HG03432 (cell line): ENCODE measurements around the gene WBP4.
"Not testable (repeated sequence)": the region's sequence is repeated elsewhere in the genome, so short reads cannot be mapped to it uniquely, and the experiment has no call there.

Experiments
- ATAC-seq: cut with Tn5 transposase; IDR thresholded peaks from one replicate; pipeline ENCODE4 v1.9.1; 2021; ENCODE audit warnings: mild to moderate bottlenecking, moderate library complexity; ENCODE audit not compliant: unreplicated experiment

The WBP4 gene

GRCh38 chr13:41042419-41042818, 18.9 kb upstream of the WBP4 start:
- ATAC-seq: not testable (repeated sequence)

- no peak for ATAC-seq
Measured at GRCh38 chr13:41048640-41049039, 12.7 kb upstream of the WBP4 start.

DNA sequence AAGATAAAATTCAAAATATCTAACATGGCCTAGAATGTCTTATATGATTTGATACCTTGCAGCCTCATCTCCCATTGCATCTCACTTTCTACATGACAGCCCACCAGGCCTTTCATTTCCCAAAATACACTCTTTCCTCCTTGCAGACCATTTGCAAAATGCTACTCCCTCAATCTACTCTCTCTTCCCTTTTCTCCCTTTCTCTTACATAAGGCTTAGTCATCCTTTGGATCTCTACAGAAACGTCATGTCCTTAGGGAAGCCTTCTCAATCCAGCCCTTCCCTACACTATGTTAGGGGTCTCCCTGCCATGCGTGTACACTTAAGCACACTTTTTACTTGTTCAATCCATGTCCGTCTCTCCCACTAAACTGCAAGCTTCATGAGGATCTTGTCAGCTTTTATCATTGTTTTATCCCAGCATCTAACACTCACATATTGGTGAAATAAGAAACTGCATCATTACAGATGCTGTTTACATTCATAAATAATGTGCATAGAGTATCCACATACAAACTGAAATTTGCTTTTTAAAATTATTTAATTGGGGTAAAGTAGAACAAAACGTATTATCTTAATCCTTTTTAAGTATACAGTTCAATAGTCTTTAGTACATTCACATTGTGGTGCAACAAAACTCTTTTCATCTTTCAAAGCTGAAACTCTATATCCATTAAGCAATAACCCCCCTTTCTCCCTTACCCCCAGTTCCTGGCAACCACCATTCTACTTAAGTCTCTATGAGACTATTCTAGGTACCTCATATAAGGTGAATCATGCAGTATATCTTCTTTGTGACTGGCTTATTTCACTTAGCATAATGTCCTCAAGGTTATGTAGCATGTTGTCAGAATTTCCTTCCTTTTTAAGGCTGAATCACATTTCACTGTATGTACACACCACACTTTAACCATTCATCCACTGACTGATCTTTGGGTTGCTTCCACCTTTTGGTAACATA, 11.5 kb upstream of the WBP4 start:
- no peak for ATAC-seq

DNA sequence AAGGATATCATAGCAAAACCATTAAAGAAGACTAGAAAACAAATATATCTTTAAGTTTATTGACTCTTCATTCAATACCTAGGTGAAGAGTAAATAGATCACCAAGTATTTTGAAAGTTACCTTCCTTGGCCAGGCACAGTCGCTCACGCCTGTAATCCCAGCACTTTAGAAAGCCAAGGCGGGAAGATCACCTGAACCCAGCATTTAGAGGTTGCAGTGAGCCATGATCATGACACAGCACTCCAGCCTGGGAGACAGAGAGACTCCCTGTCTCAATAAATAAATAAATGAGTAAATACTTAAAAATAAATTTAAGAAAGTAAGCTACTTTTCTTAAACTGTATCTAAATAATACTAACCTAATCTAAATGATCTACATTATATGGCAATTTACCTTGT, 8.9 kb upstream of the WBP4 start:
- ATAC-seq: no peak

GRCh38 chr13:41053384-41053826, 7.9 kb upstream of the WBP4 start:
- peak; percentile 77 for ATAC-seq

DNA sequence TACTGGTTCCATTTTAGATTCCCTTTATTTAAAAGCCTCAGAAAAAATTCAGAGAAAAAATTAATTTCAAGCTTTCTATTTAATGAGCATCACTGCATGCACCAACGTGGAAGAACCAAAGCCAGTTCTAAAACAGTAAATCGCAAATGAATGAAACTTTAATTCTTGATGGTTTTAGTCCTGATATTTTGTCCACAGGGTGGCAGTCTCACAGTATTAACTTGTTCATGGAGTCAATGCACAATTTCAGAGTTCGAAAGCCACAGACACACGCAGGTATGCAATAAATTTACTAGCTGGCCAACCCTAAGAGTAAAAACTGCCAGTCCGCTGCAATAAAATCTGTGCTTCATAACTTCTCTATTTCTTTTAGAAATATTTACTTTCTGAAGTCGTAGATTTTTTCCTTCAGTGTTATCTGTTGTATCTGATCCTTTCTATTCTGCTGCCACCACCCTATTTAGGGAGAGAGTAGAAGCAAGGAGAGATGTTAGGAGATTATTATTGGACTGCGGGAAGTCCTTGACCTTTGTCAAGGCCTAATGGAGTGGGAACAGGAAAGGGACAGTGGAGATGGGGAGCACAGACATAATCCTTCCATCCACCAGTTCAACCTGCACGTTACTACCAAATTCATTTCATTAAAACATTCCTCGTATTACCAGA, 7.0 kb upstream of the WBP4 start:
- ATAC-seq: peak; percentile 46

GRCh38 chr13:41054919-41055619, 6.2 kb upstream of the WBP4 start:
- ATAC-seq: no peak

GRCh38 chr13:41056194-41056593, 5.1 kb upstream of the WBP4 start:
- ATAC-seq: no peak

GRCh38 chr13:41056826-41057711, 4.2 kb upstream of the WBP4 start:
- no peak for ATAC-seq

DNA sequence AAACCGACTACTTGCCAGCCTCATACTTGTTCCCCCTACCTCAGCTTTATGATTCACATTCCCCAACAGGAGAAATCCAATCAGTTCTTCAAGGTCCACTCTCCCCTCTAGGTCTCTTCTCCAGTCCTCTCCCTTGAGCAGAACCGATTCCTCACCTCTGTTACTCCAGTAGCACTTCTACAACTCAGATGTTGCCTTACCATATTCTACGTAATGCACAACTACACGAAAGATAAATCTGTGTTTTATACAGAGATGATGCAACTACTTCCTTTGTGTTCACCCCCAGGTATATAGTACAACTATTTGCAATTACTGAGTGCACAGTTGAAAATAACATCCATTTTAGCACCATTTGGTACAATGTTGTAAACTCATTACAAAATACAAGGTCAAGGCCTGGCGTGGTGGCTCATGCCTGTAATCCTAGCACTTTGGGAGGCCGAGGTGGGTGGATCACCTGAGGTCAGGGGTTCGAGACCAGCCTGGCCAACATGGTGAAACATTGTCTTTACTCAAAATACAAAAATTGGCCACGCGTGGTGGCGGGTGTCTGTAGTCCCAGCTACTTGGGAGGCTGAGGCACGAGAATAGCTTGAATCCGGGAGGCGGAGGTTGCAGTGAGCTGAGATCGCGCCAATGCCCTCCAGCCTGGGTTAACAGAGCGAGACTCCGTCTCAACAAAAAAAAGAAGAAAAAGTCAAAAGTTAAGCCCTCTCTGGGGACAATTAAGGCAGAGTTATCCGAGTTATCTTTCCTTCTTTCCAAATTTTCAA, 2.8 kb upstream of the WBP4 start:
- no peak for ATAC-seq

DNA sequence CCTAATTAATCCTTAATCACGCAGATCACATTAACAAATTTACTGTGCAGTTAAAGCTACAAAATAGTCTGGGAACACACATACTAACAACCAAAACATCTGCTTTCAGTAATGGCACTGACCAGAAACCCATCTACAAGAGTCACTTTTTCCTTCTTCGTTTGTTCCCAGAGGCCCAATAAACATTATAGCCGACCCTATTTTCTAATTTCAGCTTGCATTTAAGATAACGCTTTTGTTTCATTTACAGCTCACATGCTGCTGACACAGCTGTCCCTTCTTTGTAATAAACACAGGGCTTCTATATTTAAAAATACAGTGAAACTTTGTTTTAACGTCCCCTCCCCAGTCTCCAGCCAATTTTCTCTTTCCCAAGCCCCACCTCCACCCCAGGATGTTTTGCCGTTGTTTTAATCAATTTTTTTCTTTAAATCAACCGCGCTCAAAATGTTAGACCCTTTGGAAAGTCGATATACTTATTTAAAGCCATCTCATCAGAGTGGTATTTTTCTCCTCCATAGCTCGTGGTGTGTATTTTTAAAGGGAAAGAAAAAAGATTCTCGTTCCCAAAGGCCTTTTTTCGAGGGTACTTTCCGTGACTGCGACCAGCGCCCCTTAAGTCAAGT, 1.7 kb upstream of the WBP4 start:
- ATAC-seq: no peak

DNA sequence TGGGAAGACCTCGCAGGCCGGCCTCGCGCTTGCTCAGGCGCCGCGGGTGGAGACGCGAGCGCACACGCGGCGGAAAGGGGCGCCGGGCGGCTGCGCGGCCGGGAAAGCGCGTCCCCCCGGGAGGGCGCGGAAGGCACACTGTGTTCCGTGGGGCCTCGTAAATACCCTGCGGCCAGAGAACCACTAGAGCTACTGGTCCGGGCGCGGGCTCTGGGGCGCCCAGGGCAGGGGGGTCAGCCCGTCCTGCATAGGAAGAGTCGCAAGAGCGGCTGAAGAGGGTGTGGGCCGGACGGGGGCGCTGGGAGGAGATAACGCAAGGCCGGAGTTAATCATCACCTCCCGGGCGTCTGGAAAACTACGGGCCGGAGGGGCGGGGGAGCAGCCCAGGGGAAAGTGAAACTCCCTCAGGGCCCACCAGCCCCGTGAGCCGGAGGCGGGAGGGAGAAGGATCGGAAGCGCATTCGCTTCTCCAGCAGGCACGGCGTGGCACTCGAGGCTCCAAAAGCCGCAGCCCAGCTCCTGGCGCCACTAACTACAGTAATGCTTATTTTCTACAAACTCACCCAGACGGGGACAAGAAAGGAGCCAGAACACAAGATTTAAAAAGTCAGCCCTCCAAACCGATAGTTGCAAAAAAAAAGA, 1.1 kb upstream of the WBP4 start:
- ATAC-seq: peak; percentile 46

GRCh38 chr13:41060724-41061074, 610 bp upstream of the WBP4 start:
- peak; percentile 40 for ATAC-seq

DNA sequence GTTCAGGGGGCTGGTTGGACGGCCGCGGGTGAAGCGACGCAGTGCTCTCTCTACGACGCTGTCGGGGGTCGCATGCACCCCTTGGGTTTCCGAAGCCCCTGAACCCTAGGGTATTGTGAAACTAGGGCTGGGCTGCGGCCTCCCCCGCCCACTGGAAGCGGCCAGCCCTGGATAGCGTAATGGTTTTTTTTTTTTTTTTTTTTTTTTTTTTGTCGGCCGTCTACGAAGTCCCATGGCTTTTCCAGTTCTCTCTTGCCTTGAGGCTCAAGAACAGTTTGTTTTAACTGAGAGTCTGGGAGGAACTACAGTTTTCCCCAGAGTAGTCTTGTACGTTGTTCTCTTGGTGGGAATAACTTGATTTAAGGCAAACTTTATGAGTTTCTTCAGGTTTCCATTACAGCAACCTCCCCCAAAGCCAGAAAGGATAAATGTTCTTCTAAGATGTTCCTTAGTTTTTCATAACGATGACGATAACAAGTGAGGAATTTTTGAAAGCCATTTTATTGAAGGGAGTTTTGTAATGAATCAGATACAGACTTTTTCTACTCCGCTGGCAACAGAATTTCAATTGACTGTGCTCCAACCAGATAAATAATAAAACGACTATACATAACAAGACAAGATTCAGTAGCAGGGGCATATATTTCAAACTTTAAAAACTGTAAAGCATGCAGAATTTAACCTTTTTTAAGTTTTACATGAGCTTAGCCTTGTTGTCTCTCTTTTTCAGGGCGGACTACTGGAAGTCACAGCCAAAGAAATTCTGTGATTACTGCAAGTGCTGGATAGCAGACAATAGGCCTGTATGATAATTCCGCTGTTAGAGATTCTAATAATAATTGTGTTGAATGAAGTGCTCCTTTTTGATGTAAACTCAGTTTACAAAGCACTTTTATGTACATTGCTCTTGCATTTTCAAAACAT, 867 bp downstream of the WBP4 start:
- ATAC-seq: peak; percentile 34

DNA sequence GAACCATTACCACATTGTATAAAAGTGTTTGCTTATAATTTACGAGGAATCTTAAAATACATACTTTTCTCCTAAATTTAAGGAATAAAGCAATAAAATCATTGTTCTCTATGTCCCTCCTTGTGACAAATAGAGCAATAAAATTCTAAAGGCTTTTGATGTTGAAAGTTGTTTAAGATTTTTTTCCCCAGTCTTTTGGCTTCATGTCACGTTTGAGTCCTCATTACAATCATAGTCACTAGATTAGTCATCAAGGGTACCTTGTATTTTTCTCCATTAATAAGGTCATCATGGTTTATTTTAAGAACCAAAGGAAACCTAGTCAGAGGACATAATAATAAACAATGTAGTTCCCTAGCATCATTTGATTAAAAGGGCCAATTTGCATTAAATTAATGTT, 3.2 kb downstream of the WBP4 start:
- no peak for ATAC-seq

DNA sequence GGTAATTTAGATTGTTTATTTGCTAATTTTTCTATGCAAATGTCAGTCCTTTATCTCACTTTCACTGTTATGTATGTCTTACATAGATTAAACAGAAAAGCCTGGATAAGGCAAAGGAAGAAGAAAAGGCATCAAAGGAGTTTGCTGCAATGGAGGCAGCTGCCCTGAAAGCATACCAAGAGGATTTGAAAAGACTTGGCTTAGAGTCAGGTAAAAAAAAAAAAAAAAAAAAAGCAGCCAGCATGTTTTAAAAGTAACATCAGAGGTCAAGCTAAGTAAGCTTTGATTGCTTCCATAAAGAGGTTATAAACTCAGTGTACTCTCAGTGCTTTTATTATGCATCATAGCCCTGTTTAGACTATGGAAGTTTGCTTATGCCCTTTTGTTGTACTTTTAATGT, 3.8 kb downstream of the WBP4 start:
- ATAC-seq: no peak

GRCh38 chr13:41074523-41074922, 13.2 kb downstream of the WBP4 start:
- ATAC-seq: no peak

DNA sequence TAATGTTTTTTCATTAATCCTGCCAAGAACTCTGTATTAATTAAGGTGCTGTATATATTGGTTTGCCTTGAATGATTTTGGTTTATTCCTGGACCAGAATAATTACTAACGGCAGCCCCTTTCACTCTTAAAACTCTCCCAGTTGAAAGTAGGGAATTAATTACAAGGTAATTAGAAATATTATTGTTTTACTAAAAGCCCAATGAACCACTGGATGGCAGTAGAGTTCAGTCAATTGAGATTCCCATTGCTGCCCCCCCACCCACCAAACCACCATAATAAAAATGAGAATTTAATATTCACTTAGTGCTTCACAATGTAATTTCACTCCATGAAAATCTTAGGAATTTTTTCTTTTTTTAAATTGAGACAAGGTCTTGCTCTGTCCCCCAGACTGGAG, 13.7 kb downstream of the WBP4 start:
- no peak for ATAC-seq
